ENCODE measurements around the gene DENND2A.

- TF ChIP-seq, protein P1, sequence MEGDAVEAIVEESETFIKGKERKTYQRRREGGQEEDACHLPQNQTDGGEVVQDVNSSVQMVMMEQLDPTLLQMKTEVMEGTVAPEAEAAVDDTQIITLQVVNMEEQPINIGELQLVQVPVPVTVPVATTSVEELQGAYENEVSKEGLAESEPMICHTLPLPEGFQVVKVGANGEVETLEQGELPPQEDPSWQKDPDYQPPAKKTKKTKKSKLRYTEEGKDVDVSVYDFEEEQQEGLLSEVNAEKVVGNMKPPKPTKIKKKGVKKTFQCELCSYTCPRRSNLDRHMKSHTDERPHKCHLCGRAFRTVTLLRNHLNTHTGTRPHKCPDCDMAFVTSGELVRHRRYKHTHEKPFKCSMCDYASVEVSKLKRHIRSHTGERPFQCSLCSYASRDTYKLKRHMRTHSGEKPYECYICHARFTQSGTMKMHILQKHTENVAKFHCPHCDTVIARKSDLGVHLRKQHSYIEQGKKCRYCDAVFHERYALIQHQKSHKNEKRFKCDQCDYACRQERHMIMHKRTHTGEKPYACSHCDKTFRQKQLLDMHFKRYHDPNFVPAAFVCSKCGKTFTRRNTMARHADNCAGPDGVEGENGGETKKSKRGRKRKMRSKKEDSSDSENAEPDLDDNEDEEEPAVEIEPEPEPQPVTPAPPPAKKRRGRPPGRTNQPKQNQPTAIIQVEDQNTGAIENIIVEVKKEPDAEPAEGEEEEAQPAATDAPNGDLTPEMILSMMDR (IDR thresholded peaks at IDR 0.05), result no peak
- no peak for TF ChIP-seq MAFK (IDR thresholded peaks at IDR 0.05; ENCODE audit: partially characterized antibody)
- TF ChIP-seq BHLHE40 (IDR thresholded peaks at IDR 0.05; ENCODE audit: low read depth, low read length), result no peak
- no peak for TF ChIP-seq POLR2AphosphoS2 (conservative IDR thresholded peaks at IDR 0.05; ENCODE audit: low read length)
- no peak for TF ChIP-seq EP300 (IDR thresholded peaks at IDR 0.05)
- no peak for TF ChIP-seq POLR2A (IDR thresholded peaks at IDR 0.05; ENCODE audit: low read length)
- TF ChIP-seq SMC3 (IDR thresholded peaks at IDR 0.05), result no peak
- no peak for TF ChIP-seq HMGXB4 (CRISPR knock-in tag; IDR thresholded peaks at IDR 0.05; ENCODE audit: borderline replicate concordance)
- no peak for TF ChIP-seq ZC3H11A (IDR thresholded peaks at IDR 0.05)
- no peak for TF ChIP-seq CBX2 (IDR thresholded peaks at IDR 0.05; ENCODE audit: borderline replicate concordance, low read depth)
Observed at GRCh38 chr7:140526214-140526613, 114.4 kb downstream of the DENND2A start.

All from A549 (cell line).